Activated T-helper 1 cell treated with Interleukin-2 at 50 U/mL for 16 hours (primary cell): ENCODE measurements around the gene ZNF470.

Source experiments
- DNase-seq: peaks from one replicate; pipeline ENCODE4 v3.0.0-alpha.2; 2020; ENCODE audit warnings: low read depth

ZNF470 gene

DNA sequence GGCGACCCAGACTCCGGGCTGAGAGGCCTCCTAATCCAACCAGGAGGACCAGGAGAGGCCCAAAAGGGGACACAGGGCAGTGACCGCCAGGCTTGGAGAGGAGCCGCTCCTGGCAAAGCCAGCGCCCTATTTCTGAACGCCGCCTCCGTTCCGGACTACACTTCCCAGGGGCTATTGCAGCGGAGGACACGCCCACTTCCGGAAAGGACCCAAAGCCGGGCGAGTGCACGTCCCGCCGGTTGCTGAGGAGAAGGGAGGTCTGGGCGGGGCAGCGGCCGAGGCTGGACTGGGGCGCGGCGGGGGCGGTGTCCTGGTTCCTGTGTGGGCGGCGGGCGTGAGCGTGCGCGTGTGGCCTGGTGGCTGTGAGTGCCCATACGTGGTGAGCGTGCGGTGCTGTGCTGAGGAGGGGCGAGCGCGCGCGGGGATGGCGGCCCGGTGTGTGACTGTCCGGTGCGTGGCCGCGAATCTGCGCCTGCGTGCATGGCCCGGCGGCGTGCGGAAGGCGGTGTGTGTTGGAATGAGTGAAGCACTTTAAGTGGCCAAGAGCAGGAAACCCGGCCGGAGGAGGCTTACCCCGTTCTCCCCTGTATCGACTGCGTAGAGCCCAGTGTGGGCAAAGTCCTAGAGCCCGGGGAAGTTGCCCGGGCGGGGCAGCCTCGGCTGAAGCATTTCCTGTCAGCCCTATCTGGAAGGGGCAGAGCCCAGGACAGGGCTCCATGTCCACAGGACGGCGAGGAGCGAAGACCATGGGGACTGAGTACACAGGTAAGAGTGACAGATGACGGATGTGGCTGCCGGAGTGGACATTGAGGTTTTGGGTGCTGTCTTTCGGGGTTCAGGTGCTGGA lies at the start of gene ZNF470:
Gene ZNF470 (plus strand): TSS at position 195 of the 847 bp plus-strand sequence. CDS start 2,844 bp downstream, outside the sequence.
- peak; percentile 74 for DNase-seq

DNA sequence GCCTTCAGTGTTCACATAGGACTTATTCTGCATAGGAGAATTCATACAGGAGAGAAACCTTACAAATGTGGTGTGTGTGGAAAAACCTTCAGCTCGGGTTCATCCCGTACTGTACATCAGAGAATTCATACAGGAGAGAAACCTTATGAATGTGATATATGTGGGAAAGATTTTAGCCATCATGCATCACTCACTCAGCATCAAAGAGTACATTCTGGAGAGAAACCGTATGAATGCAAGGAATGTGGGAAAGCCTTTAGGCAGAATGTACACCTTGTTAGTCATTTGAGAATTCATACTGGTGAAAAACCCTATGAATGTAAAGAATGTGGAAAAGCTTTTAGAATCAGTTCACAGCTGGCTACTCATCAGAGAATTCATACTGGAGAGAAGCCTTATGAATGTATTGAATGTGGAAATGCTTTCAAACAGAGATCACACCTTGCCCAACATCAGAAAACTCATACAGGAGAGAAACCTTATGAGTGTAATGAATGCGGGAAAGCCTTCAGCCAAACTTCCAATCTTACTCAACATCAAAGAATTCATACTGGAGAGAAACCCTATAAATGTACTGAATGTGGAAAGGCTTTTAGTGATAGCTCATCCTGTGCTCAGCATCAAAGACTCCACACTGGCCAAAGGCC lies 41.9 kb upstream of the ZNF470 start:
- no peak for DNase-seq

DNA sequence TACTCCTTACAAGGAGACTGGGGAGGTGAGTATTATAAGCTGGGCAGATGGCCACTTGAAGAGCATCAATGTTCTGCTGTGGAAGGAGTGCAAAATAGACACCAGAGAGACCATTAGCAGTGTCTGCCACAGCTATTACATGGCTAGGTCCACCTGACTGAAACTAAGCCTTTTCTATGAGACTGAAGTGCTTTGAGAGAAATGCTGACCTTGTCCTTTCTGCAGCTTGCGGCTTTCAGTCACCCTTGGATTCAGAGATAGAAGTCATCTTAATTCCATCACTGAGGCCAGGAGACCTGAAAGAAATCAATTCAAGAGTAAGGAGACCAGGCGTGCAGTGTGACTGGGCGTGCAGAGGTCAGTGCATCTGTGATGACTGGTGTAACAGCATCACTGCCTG lies 29.8 kb upstream of the ZNF470 start:
- DNase-seq, result no peak

DNA sequence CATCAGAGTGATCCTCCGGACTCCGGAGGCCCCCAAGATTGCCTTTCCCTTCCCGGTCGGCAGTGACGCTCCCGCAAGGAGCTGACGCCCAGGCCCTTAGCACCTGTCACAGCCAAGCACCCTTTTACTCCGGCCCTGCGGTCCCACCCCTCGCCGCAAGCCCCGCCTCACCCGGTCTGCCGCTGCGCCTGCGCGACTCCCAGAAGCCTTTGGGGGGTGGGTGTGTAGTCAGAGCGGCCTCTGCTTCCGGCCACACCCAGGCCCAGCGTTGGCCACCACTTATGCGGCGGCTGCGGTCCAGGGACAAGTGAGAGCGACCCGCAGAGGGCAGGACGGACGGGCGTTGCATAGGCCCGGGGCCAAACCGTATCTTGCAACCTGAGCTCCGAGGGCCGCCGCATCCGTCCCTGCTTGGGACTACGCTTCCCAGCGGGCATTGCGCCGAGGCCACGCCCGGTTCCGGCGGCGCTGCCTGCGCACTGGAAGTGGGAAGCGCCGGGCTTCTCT lies 29.0 kb upstream of the ZNF470 start:
- peak; percentile 81 for DNase-seq

DNA sequence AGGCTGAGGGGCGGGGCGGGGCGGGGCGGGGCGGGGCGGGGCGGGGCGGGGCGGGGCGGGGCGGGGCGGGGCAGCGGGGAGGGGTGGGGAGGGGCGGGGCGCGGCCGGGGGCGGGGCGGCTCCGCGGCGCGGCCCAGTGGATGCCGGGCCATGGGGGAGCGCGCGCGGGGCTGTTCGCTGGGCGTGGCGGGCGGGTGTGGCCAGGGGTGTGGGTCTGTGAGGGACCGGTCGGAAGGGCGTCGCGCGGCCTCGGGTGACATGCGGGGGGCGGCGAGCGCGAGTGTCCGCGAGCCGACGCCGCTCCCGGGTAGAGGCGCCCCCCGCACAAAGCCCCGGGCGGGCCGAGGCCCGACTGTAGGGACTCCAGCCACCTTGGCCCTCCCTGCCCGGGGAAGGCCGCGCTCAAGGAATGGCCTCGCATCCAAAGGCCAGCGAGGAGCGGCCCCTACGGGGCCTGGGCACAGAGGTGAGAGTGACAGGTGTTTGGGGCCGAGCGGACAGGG lies 28.5 kb upstream of the ZNF470 start, which contains the start of gene ZFP28:
Gene ZFP28 (plus strand): TSS at position 188 of the 503 bp plus-strand sequence. CDS start 71 bp downstream, at position 259.
- DNase-seq, result no peak

DNA sequence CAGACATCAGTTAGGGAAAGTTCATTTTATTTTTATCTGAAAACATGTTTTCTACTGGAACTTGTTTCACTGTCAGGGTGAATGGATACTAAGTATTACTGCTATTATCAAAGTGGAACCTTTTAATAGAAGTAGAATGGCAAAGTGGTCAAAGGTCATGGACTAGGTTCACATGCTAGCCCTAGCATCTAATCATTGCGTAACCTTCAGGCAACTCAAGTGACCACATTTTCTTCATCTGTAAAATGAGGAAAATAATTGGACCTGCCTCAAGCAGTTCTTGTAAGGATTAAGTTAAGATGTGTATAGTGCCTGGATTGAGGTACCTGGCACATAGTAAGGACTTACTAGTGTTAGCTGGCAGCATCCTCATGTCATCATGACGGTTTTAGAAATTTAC lies 23.5 kb upstream of the ZNF470 start:
- DNase-seq, result no peak

DNA sequence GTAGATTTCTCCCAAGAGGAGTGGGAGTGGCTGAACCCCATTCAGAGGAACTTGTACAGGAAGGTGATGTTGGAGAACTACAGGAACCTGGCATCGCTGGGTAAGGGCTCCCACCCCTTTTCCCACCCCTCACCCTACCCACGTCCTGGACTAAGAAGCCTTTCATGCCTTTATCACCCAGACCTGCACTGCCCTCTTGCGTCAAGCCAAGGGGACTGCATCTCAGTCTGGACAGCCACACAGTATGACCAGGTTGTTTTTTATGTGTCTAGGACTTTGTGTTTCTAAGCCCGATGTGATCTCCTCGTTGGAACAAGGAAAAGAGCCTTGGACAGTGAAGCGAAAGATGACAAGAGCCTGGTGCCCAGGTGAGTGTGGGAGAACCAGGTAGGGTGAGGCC lies 19.7 kb upstream of the ZNF470 start:
- no peak for DNase-seq

DNA sequence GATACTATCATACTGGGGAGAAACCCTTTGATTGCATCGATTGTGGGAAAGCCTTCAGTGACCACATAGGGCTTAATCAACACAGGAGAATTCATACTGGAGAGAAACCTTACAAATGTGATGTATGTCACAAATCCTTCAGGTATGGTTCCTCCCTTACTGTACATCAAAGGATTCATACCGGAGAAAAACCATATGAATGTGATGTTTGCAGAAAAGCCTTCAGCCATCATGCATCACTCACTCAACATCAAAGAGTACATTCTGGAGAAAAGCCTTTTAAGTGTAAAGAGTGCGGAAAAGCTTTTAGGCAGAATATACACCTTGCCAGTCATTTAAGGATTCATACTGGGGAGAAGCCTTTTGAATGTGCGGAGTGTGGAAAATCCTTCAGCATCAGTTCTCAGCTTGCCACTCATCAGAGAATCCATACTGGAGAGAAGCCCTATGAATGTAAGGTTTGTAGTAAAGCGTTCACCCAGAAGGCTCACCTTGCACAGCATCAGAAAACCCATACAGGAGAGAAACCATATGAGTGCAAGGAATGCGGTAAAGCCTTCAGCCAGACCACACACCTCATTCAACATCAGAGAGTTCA lies 12.9 kb upstream of the ZNF470 start:
- DNase-seq, result no peak

DNA sequence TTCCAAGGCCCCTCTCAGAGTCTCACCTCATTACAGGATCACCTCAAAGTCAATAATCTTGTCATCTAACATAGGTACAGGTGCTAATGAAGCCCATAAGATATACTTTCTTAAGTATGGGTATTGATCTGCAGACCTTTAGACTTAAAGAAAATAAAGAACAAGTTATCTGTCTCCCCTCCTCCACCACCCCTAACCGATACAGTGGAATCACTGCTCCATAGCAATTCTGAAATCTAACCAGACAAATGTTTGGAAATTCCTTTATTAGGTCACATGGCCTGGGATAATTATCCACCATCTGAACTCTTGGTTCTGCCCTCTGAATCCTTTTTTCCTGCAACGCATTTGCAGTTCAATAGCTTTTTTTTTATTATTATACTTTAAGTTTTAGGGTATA lies 4.5 kb upstream of the ZNF470 start:
- no peak for DNase-seq

DNA sequence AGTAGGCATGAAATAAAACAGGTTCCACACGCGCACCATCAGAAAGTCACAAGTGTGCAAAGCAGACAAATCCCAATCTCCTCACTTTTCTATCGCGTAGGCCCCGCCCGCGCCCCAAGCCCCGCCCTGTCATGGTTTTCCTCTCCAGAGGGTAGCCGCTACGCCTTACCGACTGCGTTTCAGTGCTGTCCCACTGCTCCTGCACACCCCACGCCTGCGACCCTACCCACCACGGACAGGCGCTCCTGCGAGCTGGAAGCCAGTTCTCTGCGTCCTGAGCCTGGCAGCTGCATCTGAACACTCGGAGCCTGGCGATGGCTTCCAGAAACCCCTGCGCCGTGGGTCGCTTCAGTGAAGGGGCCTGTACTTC lies 379 bp upstream of the ZNF470 start:
- DNase-seq, result no peak

DNA sequence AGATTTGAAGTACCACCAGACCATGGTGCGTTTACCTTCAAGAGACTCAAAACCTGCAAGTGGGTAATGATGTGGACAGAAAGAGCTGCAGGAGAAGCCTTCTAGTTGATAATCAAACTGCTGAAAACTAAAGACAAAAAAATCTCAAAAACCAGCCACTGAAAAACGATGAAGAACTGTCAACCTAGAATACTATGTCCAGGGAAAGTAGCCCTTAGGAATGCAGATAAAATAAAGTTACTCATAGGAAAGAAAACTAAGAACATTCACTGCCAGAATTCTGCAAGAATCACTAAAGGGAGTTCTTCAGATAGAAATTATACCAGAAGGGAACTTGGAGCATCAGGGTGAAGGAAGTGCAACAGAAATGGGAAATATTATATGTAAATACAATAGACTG lies 5.3 kb downstream of the ZNF470 start:
- DNase-seq, result no peak

DNA sequence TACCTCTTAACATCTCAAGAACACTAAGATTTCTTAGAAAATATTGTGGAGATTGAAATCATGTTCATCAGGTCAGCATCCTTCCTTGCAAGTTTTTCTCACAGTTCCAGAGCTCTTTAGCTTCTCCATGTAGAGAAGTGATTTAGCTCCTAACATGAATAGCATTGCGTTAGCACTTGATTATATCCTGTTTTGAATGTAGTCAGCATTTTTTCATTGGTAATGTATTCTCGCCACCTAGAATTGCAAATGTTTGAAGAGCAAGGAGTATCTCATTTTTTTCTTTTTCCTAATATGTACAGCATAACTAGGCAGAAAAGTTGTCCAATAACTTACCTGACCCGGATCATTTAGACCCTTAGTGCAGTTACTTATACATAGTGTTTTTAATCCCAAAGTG lies 6.6 kb downstream of the ZNF470 start:
- no peak for DNase-seq

DNA sequence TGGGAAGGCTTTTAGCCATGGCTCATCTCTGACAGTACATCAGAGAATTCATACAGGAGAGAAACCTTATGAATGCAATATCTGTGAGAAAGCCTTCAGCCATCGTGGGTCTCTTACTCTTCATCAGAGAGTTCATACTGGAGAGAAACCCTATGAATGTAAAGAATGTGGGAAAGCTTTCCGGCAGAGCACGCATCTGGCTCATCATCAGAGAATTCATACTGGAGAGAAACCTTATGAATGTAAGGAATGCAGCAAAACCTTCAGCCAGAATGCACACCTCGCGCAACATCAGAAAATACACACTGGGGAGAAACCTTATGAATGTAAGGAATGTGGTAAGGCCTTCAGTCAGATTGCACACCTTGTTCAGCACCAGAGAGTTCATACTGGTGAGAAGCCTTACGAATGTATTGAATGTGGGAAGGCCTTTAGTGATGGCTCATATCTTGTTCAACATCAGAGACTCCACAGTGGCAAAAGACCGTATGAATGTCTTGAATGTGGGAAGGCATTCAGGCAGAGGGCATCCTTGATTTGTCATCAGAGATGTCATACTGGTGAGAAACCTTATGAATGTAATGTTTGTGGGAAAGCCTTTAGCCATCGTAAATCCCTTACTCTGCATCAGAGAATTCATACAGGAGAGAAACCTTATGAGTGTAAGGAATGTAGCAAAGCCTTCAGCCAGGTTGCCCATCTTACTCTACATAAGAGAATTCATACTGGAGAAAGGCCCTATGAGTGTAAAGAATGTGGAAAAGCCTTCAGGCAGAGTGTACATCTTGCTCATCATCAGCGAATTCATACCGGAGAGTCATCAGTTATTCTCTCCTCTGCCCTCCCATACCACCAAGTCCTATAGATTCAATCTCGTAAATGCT lies 10.7 kb downstream of the ZNF470 start:
- no peak for DNase-seq

DNA sequence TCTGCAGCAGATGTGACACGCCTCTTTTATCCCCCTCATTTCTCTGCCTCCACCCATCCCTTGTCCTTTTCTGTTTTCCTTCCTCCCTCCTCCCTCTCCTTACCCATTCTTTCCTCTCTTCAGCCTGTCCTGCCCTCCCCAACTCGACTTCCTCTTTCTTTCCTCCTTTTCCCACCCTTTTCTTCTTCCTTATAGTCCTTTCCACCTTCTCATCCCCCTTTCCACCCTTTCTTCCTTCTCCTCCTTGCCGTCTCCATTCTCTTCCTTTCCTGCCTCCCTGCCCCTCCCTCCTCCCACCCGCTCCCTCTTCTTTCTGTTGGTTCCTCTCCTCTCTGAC lies 27.1 kb downstream of the ZNF470 start:
- DNase-seq, result no peak

DNA sequence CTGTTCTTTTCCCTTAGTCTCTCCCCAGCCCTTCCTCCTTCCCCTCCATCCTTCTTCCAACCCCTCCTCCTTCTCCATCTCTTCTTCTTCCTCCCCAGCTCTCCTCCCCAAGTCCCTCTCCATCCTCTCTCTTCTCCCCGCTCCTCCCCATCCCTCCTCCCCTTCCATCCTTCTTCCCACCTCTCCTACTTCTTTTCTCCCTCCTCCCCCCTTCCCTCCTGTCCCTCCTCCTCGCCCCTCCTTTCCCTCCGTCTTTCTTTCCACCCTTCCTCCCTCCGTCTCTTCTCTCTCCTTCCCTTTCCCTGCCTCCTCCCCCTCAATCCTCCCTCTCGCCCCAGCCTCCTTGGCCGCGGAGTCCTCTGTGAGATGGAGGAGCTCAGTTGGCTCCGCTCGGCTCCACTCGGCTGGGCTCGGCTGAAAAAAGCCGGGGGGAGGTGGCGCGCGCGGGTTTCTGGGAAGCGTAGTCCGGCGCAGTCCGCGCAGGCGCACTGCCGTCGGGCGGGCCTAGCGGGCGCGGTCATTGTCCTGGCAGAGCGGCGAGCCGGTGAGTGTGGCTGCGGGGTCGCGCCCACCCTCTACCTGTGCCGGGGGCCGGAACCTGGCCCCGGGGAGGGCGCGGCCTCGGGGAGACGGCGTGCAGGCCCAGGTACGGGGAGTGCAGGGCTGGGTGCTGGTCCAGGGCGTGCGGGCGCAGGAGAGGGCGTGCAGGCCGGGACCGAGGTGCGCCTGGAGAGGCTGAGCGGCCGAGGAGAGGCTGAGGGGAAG lies 27.7 kb downstream of the ZNF470 start, which contains the start of gene ZNF71:
Gene ZNF71 (plus strand): TSS at position 520 of the 765 bp plus-strand sequence. CDS start 6,257 bp downstream, outside the sequence.
- DNase-seq, result peak; percentile 75

DNA sequence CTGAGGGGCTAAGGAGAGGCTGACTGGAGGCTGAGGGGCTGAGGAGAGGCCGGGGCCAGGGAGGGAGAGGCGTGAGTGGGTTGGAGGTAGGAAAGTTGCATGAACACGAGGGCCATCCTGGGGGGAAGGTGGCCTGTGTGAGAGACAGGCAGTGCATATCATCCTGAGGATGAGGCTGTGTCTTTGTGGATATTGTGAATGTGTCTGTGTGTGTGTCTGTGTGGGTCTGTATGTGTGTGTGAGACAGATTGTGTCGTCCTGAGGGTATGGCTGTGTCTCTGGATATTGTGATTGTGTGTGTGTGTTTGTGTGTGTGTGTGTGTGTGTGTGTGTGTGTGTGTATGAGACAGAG lies 28.3 kb downstream of the ZNF470 start:
- no peak for DNase-seq

DNA sequence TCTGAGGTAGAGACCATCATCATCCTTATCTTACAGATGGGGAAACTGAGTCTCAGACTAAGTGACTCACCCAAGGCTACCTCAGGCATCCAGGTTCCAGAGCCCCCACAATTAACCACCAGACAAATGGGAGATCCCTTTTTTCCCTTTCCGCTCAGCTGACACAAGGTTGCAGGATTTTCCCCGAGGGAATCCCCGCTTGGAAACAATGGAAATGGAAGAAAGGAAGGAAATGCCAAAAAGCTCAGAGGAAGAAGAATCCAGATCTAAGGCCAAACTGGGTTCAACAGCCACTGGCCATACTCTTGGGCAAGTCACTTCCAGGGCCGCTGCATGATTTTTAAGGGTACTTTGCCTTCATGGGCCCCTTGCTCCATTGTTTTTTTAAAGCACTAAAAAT lies 29.4 kb downstream of the ZNF470 start:
- no peak for DNase-seq

DNA sequence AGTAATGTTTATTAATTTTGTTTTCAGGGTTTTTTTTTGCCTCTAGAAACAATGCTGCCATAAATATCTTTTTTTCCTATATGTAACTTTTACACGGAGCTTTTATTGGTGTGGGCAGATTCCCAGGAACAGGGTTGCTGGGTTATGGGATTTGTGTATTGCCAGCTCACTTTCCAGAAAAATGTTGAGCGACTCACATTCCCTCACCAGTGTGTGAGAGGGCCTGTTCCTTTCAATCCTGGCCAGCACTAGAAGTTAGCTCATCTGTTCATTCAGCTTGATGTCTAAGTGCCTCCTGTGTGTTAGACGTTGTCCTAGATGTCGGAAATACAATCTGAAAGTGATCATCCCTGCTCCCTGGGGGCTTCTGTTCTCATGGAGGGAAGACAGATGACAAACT lies 30.4 kb downstream of the ZNF470 start:
- DNase-seq, result no peak

DNA sequence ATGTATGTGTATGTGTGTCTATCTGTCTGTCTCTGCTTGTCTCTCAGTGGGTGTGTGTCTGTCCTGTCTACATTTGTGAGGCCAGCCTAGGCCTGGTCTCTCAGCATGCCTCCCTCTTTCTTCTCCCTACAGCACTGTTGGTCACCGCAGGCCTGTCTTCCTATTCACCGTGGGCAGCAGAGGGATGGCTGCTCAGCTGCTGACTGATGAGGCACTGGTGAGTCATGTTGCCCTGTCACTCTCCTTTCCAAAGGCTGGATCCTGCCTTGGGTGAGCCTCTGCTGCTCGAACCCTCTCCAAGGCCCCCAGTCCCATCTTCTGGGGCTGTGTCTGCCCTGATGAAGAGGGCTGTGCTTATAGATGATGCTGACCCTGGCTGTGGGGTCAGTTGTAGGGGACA lies 34.1 kb downstream of the ZNF470 start:
- DNase-seq, result no peak

DNA sequence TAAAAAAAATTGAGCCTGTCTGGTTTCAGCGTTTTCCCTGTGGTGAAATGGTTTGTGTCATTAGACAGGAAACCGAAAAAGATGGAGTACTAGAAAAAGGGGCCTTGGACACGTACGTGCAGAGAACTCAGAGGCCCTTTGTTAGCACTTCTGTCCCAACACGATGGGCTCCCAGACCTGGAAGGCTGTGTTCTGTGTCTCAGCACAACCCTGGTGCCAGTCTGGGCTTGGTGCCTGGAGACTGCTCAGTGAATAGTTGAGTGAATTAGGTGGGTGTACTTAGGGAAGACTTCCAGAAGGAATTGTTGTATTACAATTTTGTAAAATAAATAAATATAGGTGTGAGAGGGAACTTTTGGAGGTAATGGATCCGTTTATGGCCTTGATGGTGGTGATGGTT lies 36.6 kb downstream of the ZNF470 start:
- DNase-seq, result no peak
